Esophagus muscularis mucosa (tissue), 4 donors: ENCODE results near the gene CXCL12. TPM values are rescaled to one million over a fixed set of nuclear protein-coding genes. Genes with fewer than 3 reads are reported as not detected.

Experiments used
- DNase-seq: peaks from one replicate; pipeline ENCODE4 v3.0.0-alpha.2; 2017; ENCODE audit errors: extremely low spot score
- H3K27ac ChIP-seq, 4 donors: fragments of 200-600 bp; sonication (generic); replicated peaks in 1 of 4; 1 replicate in 3 of 4; 2 replicates in 1 of 4; pipeline ENCODE4 v1.5.1; 2016 to 2019; ENCODE audit warnings: mild to moderate bottlenecking in 1 of 4
- H3K27me3 ChIP-seq, 4 donors: fragments of 200-600 bp; sonication (generic); one replicate each; pipeline versions ENCODE4 v1.5.1 to v1.6.0; 2016 to 2019
- H3K36me3 ChIP-seq, 4 donors: fragments of 200-600 bp; sonication (generic); one replicate each; pipeline ENCODE4 v1.5.1; 2016 to 2019
- H3K4me1 ChIP-seq, 4 donors: fragments of 200-600 bp; sonication (generic); one replicate each; pipeline ENCODE4 v1.5.1; 2016 to 2019
- H3K4me3 ChIP-seq, 4 donors: fragments of 200-600 bp; sonication (generic); 1 replicate in 2 of 4; 2 replicates in 2 of 4; pipeline ENCODE4 v1.5.1; 2016 to 2019; ENCODE audit warnings: mild to moderate bottlenecking in 4 of 4, moderate library complexity in 1 of 4
- H3K9me3 ChIP-seq, 4 donors: fragments of 200-600 bp; sonication (generic); 1 replicate in 3 of 4; 2 replicates in 1 of 4; pipeline ENCODE4 v1.5.1; 2016 to 2019
- CTCF ChIP-seq, 3 experiments: fragments of 200-600 bp in 2 of 3; fragments of 450-650 bp in 1 of 3; sonication (generic) in 2 of 3; IDR thresholded peaks; one replicate each; pipeline ENCODE4 v1.5.1; 2017 to 2019; ENCODE audit warnings: antibody characterized with exemption in 3 of 3, mild to moderate bottlenecking in 2 of 3, moderate library complexity in 1 of 3
- EP300 ChIP-seq: sonication (generic); formaldehyde crosslinking; IDR thresholded peaks from one replicate; pipeline ENCODE4 v1.6.1; 2017; ENCODE audit warnings: antibody characterized with exemption
- POLR2A ChIP-seq: fragments of 450-650 bp; IDR thresholded peaks from one replicate; pipeline ENCODE4 v1.6.1; 2017; ENCODE audit warnings: antibody characterized with exemption, moderate library complexity, mild to moderate bottlenecking, low read depth
- POLR2AphosphoS5 ChIP-seq, 2 donors: sonication (generic); formaldehyde crosslinking; IDR thresholded peaks; one replicate each; pipeline ENCODE4 v1.6.1; 2017; ENCODE audit warnings: antibody characterized with exemption in 2 of 2
- WGBS: methylation state at CpG from one replicate; pipeline ENCODE4 v1.1.5; 2018; 5-methylcytosine and 5-hydroxymethylcytosine counted together
- intact Hi-C: fragments of 100-400 bp; cut with DNase I; formaldehyde crosslinking; loops from one replicate; pipeline ENCODE4 v1.15.1; 2023
- total RNA-seq, 4 donors: library from RNA; depleted of rRNA; stranded (reverse); fragments of >200 nt; gene quantifications; one replicate each; pipeline versions ENCODE4 v1.1.0 to v1.2.1, GENCODE V29; 2016

Gene CXCL12
- total RNA-seq, 4 donors from 2014 or later, result 47.9 to 88.8 (median 51.8) TPM

- no peaks in the 10 kb centered on the region for H3K4me1 ChIP-seq
- TF ChIP-seq EP300 (no peak), POLR2A (no peak), CTCF (IDR thresholded peaks at IDR 0.05) (no peak), POLR2AphosphoS5 (IDR thresholded peaks at IDR 0.05) (no peak)
- 78% methylated on average over 6 of the region's 6 CpGs for WGBS
- no peaks in the 10 kb centered on the region for H3K36me3 ChIP-seq
- DNase-seq, result no peak
- H3K27me3 ChIP-seq, result peaks cover 0 to 8% (median 0%) of the 10 kb centered on the region in 4 donors
- intact Hi-C loops, result no loop called here
- H3K9me3 ChIP-seq, result peaks cover 0 to 11% (median 4%) of the 10 kb centered on the region in 4 donors
- H3K4me3 ChIP-seq, result no peak overlapping the region
- no peak overlapping the region for H3K27ac ChIP-seq
These were observed 17.7 kb upstream of the CXCL12 start for GRCh38 chr10:44402465-44403195.

- H3K4me1 ChIP-seq, result no peaks in the 10 kb centered on the region
- DNase-seq, result no peak
- intact Hi-C loops, result no loop called here
- no peak overlapping the region for H3K27ac ChIP-seq
- no peaks in the 10 kb centered on the region for H3K36me3 ChIP-seq
- peaks cover 0 to 11% (median 0%) of the 10 kb centered on the region in 4 donors for H3K27me3 ChIP-seq
- no peak overlapping the region for H3K4me3 ChIP-seq
- WGBS, result 60% methylated on average over 4 of the region's 4 CpGs
- TF ChIP-seq CTCF (IDR thresholded peaks at IDR 0.05) (no peak), POLR2A (no peak), POLR2AphosphoS5 (IDR thresholded peaks at IDR 0.05) (no peak), EP300 (no peak)
- peaks cover 0 to 9% (median 4%) of the 10 kb centered on the region in 4 donors for H3K9me3 ChIP-seq
These were observed 15.6 kb upstream of the CXCL12 start for GRCh38 chr10:44400541-44400940.

DNA sequence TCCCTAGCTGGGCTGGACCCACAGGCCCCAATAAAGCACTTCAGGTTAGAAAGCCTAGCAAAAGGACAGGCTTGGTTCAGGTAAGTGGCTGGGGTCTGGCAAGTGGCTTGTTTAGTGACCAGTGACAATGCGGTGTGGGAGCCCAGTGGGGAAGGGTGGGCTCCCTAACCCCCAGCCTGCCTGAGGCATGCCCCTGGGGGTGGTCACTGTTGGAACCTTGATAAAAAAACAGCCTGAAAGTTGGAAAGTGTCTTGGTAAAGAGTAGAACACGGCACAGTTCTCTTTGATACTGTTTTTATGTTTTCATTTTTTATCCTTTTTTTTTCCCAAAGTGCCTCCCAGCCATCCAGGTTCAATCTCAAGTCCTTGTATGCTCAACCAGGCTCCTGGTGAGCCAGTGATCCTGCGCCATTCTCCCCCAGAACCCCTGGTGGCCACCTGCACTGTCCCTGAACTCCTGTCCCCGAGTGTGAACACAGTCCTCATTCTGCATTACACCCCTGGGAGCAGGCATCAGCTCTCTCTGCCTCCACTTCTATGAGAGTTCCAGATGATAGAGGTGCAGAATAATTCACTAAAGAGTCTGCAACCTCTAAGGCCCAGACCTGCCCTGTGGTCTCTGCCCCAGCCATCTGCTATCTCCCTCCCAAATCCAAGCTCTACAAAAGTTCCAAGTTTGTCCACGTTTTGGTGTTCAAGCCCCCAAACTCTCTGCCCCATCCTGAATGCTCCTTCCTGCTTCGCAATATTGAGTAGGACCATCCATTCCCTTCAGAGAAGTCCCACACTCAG is 15.0 kb upstream of the CXCL12 start:
- intact Hi-C loops, result no loop called here
- no peak overlapping the region for H3K4me3 ChIP-seq
- H3K36me3 ChIP-seq, result no peaks in the 10 kb centered on the region
- TF ChIP-seq POLR2AphosphoS5 (IDR thresholded peaks at IDR 0.05), result no peak
- TF ChIP-seq POLR2A, result no peak
- no peak for TF ChIP-seq EP300
- TF ChIP-seq CTCF (IDR thresholded peaks at IDR 0.05), result no peak
- WGBS, result 85% methylated on average over 6 of the region's 6 CpGs
- H3K9me3 ChIP-seq, result peaks cover 0 to 2% (median under 1%) of the 10 kb centered on the region in 4 donors
- H3K4me1 ChIP-seq, result no peaks in the 10 kb centered on the region
- peaks cover 0 to 11% (median 0%) of the 10 kb centered on the region in 4 donors for H3K27me3 ChIP-seq
- H3K27ac ChIP-seq, result no peak overlapping the region
- no peak for DNase-seq

- Histone ChIP-seq H3K4me3 (no peak overlapping the region), H3K4me1 (no peaks in the 10 kb centered on the region), H3K27ac (no peak overlapping the region), H3K36me3 (no peaks in the 10 kb centered on the region), H3K27me3 (peaks cover 0 to 11% (median 0%) of the 10 kb centered on the region in 4 donors), H3K9me3 (no peaks in the 10 kb centered on the region)
- no peak for TF ChIP-seq EP300
- no peak for TF ChIP-seq POLR2A
- no peak for TF ChIP-seq POLR2AphosphoS5 (IDR thresholded peaks at IDR 0.05)
- no peak for TF ChIP-seq CTCF (IDR thresholded peaks at IDR 0.05)
- 82% methylated on average over 15 of the region's 15 CpGs for WGBS
- DNase-seq, result no peak
- intact Hi-C loops, result no loop called here
These were observed 14.1 kb upstream of the CXCL12 start for GRCh38 chr10:44398747-44399658.
